Sigmoid colon (tissue), 7 donors: ENCODE measurements around the gene COX10. TPM values are rescaled to one million over a fixed set of nuclear protein-coding genes. Genes with fewer than 3 reads are reported as not detected.

ENCODE experiments used
- DNase-seq: peaks from one replicate; pipeline ENCODE4 v3.0.0-alpha.2; 2019
- H3K27ac ChIP-seq, 4 donors: fragments of 200-600 bp; sonication (generic); one replicate each; pipeline ENCODE4 v1.5.1; 2016 to 2019; ENCODE audit warnings: mild to moderate bottlenecking in 1 of 4
- H3K27me3 ChIP-seq, 3 donors: fragments of 200-600 bp; sonication (generic); one replicate each; pipeline ENCODE4 v1.5.1; 2019; ENCODE audit warnings: mild to moderate bottlenecking in 1 of 3
- H3K36me3 ChIP-seq, 4 donors: fragments of 200-600 bp; sonication (generic); one replicate each; pipeline ENCODE4 v1.5.1; 2016 to 2019
- H3K4me1 ChIP-seq, 4 donors: fragments of 200-600 bp; sonication (generic); one replicate each; pipeline ENCODE4 v1.5.1; 2017 to 2019
- H3K4me3 ChIP-seq, 4 donors: fragments of 200-600 bp; sonication (generic); one replicate each; pipeline ENCODE4 v1.5.1; 2017 to 2019; ENCODE audit warnings: mild to moderate bottlenecking in 2 of 4, moderate library complexity in 1 of 4
- H3K9me3 ChIP-seq, 4 donors: fragments of 200-600 bp in 3 of 4; sonication (generic) in 3 of 4; one replicate each; pipeline versions ENCODE4 v1.5.1 to v1.6.1; 2013 to 2019
- CTCF ChIP-seq, 4 experiments: fragments of 450-650 bp in 3 of 4; fragments of 200-600 bp in 1 of 4; IDR thresholded peaks; one replicate each; pipeline ENCODE4 v1.5.1; 2016 to 2019; ENCODE audit warnings: antibody characterized with exemption in 4 of 4, mild to moderate bottlenecking in 3 of 4, moderate library complexity in 2 of 4
- EP300 ChIP-seq, 4 donors: sonication (generic); formaldehyde crosslinking; IDR thresholded peaks; one replicate each; pipeline ENCODE4 v1.6.1; 2017; ENCODE audit warnings: antibody characterized with exemption in 4 of 4
- POLR2A ChIP-seq, 2 donors: fragments of 450-650 bp; IDR thresholded peaks; one replicate each; pipeline ENCODE4 v1.6.1; 2016; ENCODE audit warnings: antibody characterized with exemption in 2 of 2, mild to moderate bottlenecking in 2 of 2, moderate library complexity in 2 of 2
- POLR2AphosphoS5 ChIP-seq, 4 donors: sonication (generic); formaldehyde crosslinking; IDR thresholded peaks; one replicate each; pipeline ENCODE4 v1.6.1; 2017; ENCODE audit warnings: antibody characterized with exemption in 4 of 4
- WGBS, 2 donors: extraction: QIAGEN DNeasy Blood & Tissue Kit; methylation state at CpG; one replicate each; pipeline ENCODE4 v1.1.7; 2013; 5-methylcytosine and 5-hydroxymethylcytosine counted together
- intact Hi-C: fragments of 100-400 bp; cut with DNase I; formaldehyde crosslinking; loops from one replicate; pipeline ENCODE4 v1.15.1; 2023
- polyA plus RNA-seq, 3 donors: library from polyadenylated mRNA; stranded (reverse); fragments of 200-250 nt; gene quantifications; one replicate each; pipeline ENCODE4 v1.2.3, GENCODE V29; 2013
- total RNA-seq, 4 donors: library from RNA; depleted of rRNA; stranded (reverse); fragments of >200 nt; gene quantifications; one replicate each; pipeline ENCODE4 v1.1.0, GENCODE V29; 2016
- donor health status: healthy with polysubstance abuse.
- donor health status: Bipolar disorder and iron deficiency.
- donor health status: healthy.

The COX10 gene
- total and polyA plus RNA-seq, 7 donors, result 14.4 to 23.9 (median 17.3) TPM

DNA sequence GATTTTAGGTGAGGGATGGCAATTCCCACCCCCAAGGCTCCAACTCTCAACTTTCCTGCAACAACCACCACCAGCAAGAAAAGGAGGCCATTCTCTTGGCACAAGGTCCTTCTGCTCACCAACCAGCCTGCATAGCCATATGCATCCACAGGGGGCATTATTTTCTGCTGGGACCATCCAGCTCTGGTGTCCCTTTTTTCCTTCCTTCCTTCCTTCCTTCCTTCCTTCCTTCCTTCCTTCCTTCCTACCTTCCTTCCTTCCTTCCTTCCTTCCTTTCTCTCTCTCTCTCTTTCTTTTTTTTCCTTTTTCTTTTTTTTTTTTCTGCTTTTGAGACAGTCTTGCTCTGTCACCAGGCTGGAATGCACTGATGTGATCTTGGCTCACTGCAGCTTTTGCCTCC lies 21.1 kb upstream of the COX10 start:
- intact Hi-C loops, result no loop called here

GRCh38 chr17:14050616-14051015 lies 18.7 kb upstream of the COX10 start:
- TF ChIP-seq EP300 (IDR thresholded peaks at IDR 0.05), result no peak
- TF ChIP-seq POLR2A (IDR thresholded peaks at IDR 0.05), result no peak
- TF ChIP-seq POLR2AphosphoS5 (IDR thresholded peaks at IDR 0.05), result no peak
- TF ChIP-seq CTCF (IDR thresholded peaks at IDR 0.05), result no peak
- Histone ChIP-seq H3K27me3 (no peaks in the 10 kb centered on the region), H3K36me3 (no peaks in the 10 kb centered on the region), H3K4me1 (no peaks in the 10 kb centered on the region), H3K9me3 (no peaks in the 10 kb centered on the region), H3K4me3 (no peak overlapping the region), H3K27ac (no peak overlapping the region)
- no peak for DNase-seq
- intact Hi-C loops, result no loop called here
- 87 to 98% methylated on average over 5 of the region's 5 CpGs for WGBS, 2 donors

More for the DNA sequence above, 21.1 kb upstream of the COX10 start:
- no peak for DNase-seq
- H3K9me3 ChIP-seq, result no peaks in the 10 kb centered on the region
- H3K4me1 ChIP-seq, result no peaks in the 10 kb centered on the region
- H3K27ac ChIP-seq, result no peak overlapping the region
- TF ChIP-seq CTCF (IDR thresholded peaks at IDR 0.05) (no peak), EP300 (IDR thresholded peaks at IDR 0.05) (no peak), POLR2A (IDR thresholded peaks at IDR 0.05) (no peak), POLR2AphosphoS5 (IDR thresholded peaks at IDR 0.05) (no peak)
- no peaks in the 10 kb centered on the region for H3K36me3 ChIP-seq
- H3K4me3 ChIP-seq, result no peak overlapping the region
- no peaks in the 10 kb centered on the region for H3K27me3 ChIP-seq

DNA sequence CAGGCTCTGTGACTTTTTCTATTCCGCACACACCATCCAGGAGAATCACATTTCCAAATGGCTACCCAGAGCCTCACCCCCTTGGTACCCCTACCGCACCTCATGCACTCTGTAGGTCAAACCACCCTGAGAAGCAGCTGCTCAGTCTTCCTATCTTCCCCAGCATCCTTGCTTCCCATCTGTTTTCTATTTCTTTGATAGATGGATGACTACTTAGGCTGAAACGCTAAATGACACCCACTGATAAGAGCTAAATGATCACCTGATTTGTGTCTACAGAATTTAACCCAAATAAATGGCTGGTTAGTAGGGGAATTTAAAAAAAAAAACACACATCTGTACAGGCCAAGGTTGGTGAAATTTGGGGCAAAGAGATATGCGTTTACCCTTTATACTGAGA lies 17.6 kb upstream of the COX10 start:
- no peak for DNase-seq
- intact Hi-C loops, result no loop called here
- Histone ChIP-seq H3K4me1 (no peaks in the 10 kb centered on the region), H3K27ac (no peak overlapping the region), H3K27me3 (no peaks in the 10 kb centered on the region), H3K36me3 (no peaks in the 10 kb centered on the region), H3K4me3 (no peak overlapping the region), H3K9me3 (peaks cover 0 to 4% (median 0%) of the 10 kb centered on the region in 4 donors)
- 96 to 98% methylated on average over 4 of the region's 4 CpGs for WGBS, 2 donors
- TF ChIP-seq POLR2AphosphoS5 (IDR thresholded peaks at IDR 0.05) (no peak), POLR2A (IDR thresholded peaks at IDR 0.05) (no peak), CTCF (IDR thresholded peaks at IDR 0.05) (no peak), EP300 (IDR thresholded peaks at IDR 0.05) (no peak)

DNA sequence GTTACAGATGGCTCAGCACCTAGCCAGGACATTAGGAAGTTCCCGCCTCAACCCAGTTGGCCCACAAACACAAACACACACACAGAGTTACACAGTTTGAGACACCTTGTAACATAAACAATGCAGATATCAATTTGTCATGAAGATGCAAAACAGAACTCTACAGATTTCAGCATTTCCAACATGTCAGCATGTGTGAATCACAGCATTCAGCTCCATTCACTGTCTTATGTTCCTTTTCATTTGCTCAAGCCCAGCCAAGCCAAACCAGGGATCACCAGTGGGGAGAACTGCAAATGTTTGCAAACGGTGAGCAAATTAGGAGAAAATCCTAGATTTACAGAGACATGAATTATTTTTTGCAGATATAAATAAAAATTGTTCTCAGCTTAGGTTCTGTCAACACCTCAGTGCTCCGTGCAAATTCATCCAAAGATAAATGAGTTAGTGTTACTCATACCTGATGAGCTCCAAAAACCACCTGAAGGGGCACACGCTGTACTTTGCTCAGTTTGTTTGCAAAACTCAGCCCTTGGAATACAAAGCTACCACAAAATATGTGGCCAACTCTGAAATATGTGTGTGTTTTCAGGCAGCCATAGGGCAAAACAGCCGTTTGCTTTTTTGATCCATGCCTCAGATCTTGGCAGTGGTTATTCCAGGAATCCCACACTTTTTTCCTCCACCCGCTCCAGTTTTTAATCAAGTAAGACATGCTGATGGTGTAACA lies 16.3 kb upstream of the COX10 start:
- no peak for TF ChIP-seq CTCF (IDR thresholded peaks at IDR 0.05)
- no peak for TF ChIP-seq EP300 (IDR thresholded peaks at IDR 0.05)
- no peak for TF ChIP-seq POLR2AphosphoS5 (IDR thresholded peaks at IDR 0.05)
- no peak for TF ChIP-seq POLR2A (IDR thresholded peaks at IDR 0.05)

GRCh38 chr17:14057591-14057990 lies 11.7 kb upstream of the COX10 start:
- intact Hi-C loops, result no loop called here
- Histone ChIP-seq H3K27me3 (no peaks in the 10 kb centered on the region), H3K27ac (no peak overlapping the region), H3K36me3 (no peaks in the 10 kb centered on the region), H3K9me3 (peaks cover 0 to 4% (median 0%) of the 10 kb centered on the region in 4 donors), H3K4me3 (no peak overlapping the region), H3K4me1 (no peaks in the 10 kb centered on the region)
- no peak for DNase-seq
- TF ChIP-seq POLR2AphosphoS5 (IDR thresholded peaks at IDR 0.05), result no peak
- no peak for TF ChIP-seq CTCF (IDR thresholded peaks at IDR 0.05)
- TF ChIP-seq POLR2A (IDR thresholded peaks at IDR 0.05), result no peak
- TF ChIP-seq EP300 (IDR thresholded peaks at IDR 0.05), result no peak

More for the DNA sequence above, 16.3 kb upstream of the COX10 start:
- intact Hi-C loops, result no loop called here
- H3K27ac ChIP-seq, result no peak overlapping the region
- no peak overlapping the region for H3K4me3 ChIP-seq
- H3K36me3 ChIP-seq, result no peaks in the 10 kb centered on the region
- H3K27me3 ChIP-seq, result no peaks in the 10 kb centered on the region
- no peak for DNase-seq
- H3K9me3 ChIP-seq, result peaks cover 0 to 4% (median 0%) of the 10 kb centered on the region in 4 donors
- no peaks in the 10 kb centered on the region for H3K4me1 ChIP-seq
- WGBS, 2 donors, result 89 to 90% methylated on average over 6 of the region's 6 CpGs
